ENCODE results near the gene FAM72A.

DNA sequence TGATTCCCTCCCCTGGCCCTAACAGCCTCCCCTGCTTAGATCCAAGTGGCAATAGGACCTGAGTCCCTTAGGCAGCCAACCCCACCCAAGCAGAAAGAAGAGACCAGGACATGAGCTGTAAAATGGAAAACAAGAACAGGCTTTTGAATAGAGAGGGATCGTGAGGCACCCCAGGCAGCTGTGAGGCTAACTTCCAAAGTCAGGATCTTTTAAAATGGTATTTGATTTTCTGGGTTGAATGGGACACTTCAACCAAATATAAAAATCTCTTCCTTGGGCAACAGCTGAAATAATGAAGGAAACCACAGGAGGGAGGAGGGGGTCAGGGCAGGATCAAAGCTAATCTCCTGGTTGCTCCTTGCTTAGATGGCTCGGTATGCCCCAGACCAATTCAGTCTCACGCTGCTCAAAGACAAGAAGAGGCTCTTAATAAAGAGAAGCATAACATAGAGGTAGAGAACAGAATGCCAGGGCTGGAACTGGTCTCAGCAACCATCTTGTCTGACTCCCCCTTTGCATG lies 56.8 kb downstream of the FAM72A start:
- no peak for TF ChIP-seq POLR2A (IDR thresholded peaks at IDR 0.05; ENCODE audit: extremely low read depth, insufficient read length)
- TF ChIP-seq, protein P1, sequence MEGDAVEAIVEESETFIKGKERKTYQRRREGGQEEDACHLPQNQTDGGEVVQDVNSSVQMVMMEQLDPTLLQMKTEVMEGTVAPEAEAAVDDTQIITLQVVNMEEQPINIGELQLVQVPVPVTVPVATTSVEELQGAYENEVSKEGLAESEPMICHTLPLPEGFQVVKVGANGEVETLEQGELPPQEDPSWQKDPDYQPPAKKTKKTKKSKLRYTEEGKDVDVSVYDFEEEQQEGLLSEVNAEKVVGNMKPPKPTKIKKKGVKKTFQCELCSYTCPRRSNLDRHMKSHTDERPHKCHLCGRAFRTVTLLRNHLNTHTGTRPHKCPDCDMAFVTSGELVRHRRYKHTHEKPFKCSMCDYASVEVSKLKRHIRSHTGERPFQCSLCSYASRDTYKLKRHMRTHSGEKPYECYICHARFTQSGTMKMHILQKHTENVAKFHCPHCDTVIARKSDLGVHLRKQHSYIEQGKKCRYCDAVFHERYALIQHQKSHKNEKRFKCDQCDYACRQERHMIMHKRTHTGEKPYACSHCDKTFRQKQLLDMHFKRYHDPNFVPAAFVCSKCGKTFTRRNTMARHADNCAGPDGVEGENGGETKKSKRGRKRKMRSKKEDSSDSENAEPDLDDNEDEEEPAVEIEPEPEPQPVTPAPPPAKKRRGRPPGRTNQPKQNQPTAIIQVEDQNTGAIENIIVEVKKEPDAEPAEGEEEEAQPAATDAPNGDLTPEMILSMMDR (IDR thresholded peaks at IDR 0.05; ENCODE audit: low read depth, low read length), result no peak

Data from NB4 (cell line).